ENCODE results near the gene CERS1. TPM values are rescaled to one million over a fixed set of nuclear protein-coding genes. Genes with fewer than 3 reads are reported as not detected.

Gene CERS1
- polyA plus RNA-seq (2013): 0.04 TPM

- H3K4me1 ChIP-seq (ENCODE audit: control extremely low read depth in 1 of 4, control insufficient read depth in 4 of 4, insufficient read depth in 4 of 4, low read length in 3 of 4): peaks cover 0 to 18% (median 14%) of the 10 kb centered on the region in 4 experiments
- H3K27me3 ChIP-seq (replicated peaks in 2 of 5; ENCODE audit: control insufficient read depth in 4 of 5, insufficient read depth in 5 of 5, low read length in 4 of 5): peaks cover 0 to 46% (median 6%) of the 10 kb centered on the region in 5 experiments
- WGBS (ENCODE audit: insufficient coverage): 0% methylated on average over 31 of the region's 89 CpGs
- peak within 1 kb of the TSS; percentile 18 to 68 (median 58) for H3K4me3 ChIP-seq (ENCODE audit: control insufficient read depth in 1 of 7, extremely low read depth in 1 of 7, insufficient read depth in 4 of 7, low read depth in 2 of 7, low read length in 6 of 7)
- POLR2A ChIA-PET: no interaction called here
- H3K36me3 ChIP-seq (ENCODE audit: control insufficient read depth in 4 of 4, insufficient read depth in 4 of 4, low read length in 3 of 4): peaks cover 2 to 22% (median 11%) of the 10 kb centered on the region in 4 experiments
- H3K9me3 ChIP-seq (ENCODE audit: control extremely low read depth in 1 of 5, control insufficient read depth in 4 of 5, insufficient read depth in 2 of 5, low read depth in 1 of 5, low read length in 4 of 5): no peaks in the 10 kb centered on the region
- DNase-seq: peak in 2 of 3 donors; percentile 35 to 48
- CTCF ChIA-PET: interaction anchor here (1.2 to 1.4 kb wide), 3 partner anchors 12 to 24 kb away, joined by 3 to 6 read pairs (median 5); no protein-coding TSS in a partner anchor
- no peak within 1 kb of the TSS for H3K27ac ChIP-seq (ENCODE audit: insufficient read depth in 1 of 2, low read depth in 1 of 2, low read length in 2 of 2, poor library complexity in 1 of 2, severe bottlenecking in 2 of 2)
Observed at GRCh38 chr19:18895824-18896341, at the start of gene CERS1. TSS of gene CERS1 (minus strand) at chr19:18896158. CDS start at chr19:18896072, 86 bp downstream.

GRCh38 chr19:18945297-18945696 is 49.3 kb upstream of the CERS1 start:
- peaks cover 0 to 11% (median 10%) of the 10 kb centered on the region in 4 experiments for H3K4me1 ChIP-seq (ENCODE audit: control extremely low read depth in 1 of 4, control insufficient read depth in 4 of 4, insufficient read depth in 4 of 4, low read length in 3 of 4)
- CTCF ChIA-PET: no interaction called here
- H3K9me3 ChIP-seq (ENCODE audit: control extremely low read depth in 1 of 5, control insufficient read depth in 4 of 5, insufficient read depth in 2 of 5, low read depth in 1 of 5, low read length in 4 of 5): no peaks in the 10 kb centered on the region
- no peak overlapping the region for H3K4me3 ChIP-seq (ENCODE audit: control insufficient read depth in 1 of 7, extremely low read depth in 1 of 7, insufficient read depth in 4 of 7, low read depth in 2 of 7, low read length in 6 of 7)
- WGBS (ENCODE audit: insufficient coverage): 89% methylated on average over 9 of the region's 9 CpGs
- no peak for DNase-seq
- peaks cover 0 to 21% (median 9%) of the 10 kb centered on the region in 5 experiments for H3K27me3 ChIP-seq (replicated peaks in 2 of 5; ENCODE audit: control insufficient read depth in 4 of 5, insufficient read depth in 5 of 5, low read length in 4 of 5)
- POLR2A ChIA-PET: no interaction called here
- no peak overlapping the region for H3K27ac ChIP-seq (ENCODE audit: insufficient read depth in 1 of 2, low read depth in 1 of 2, low read length in 2 of 2, poor library complexity in 1 of 2, severe bottlenecking in 2 of 2)
- H3K36me3 ChIP-seq (ENCODE audit: control insufficient read depth in 4 of 4, insufficient read depth in 4 of 4, low read length in 3 of 4): no peaks in the 10 kb centered on the region

GRCh38 chr19:18943465-18943864 is 47.5 kb upstream of the CERS1 start:
- CTCF ChIA-PET: interaction anchor here (0.7 to 0.9 kb wide), 2 partner anchors 9 to 27 kb away, joined by 3 read pairs; no protein-coding TSS in a partner anchor
- peaks cover 0 to 40% (median 14%) of the 10 kb centered on the region in 5 experiments for H3K27me3 ChIP-seq (replicated peaks in 2 of 5; ENCODE audit: control insufficient read depth in 4 of 5, insufficient read depth in 5 of 5, low read length in 4 of 5)
- 93% methylated on average over 4 of the region's 4 CpGs for WGBS (ENCODE audit: insufficient coverage)
- no peaks in the 10 kb centered on the region for H3K36me3 ChIP-seq (ENCODE audit: control insufficient read depth in 4 of 4, insufficient read depth in 4 of 4, low read length in 3 of 4)
- no peaks in the 10 kb centered on the region for H3K9me3 ChIP-seq (ENCODE audit: control extremely low read depth in 1 of 5, control insufficient read depth in 4 of 5, insufficient read depth in 2 of 5, low read depth in 1 of 5, low read length in 4 of 5)
- no peak for DNase-seq
- H3K27ac ChIP-seq (ENCODE audit: insufficient read depth in 1 of 2, low read depth in 1 of 2, low read length in 2 of 2, poor library complexity in 1 of 2, severe bottlenecking in 2 of 2): no peak overlapping the region
- peaks cover 0 to 15% (median 15%) of the 10 kb centered on the region in 4 experiments for H3K4me1 ChIP-seq (ENCODE audit: control extremely low read depth in 1 of 4, control insufficient read depth in 4 of 4, insufficient read depth in 4 of 4, low read length in 3 of 4)
- H3K4me3 ChIP-seq (ENCODE audit: control insufficient read depth in 1 of 7, extremely low read depth in 1 of 7, insufficient read depth in 4 of 7, low read depth in 2 of 7, low read length in 6 of 7): no peak overlapping the region
- POLR2A ChIA-PET: no interaction called here

GRCh38 chr19:18942692-18943091 is 46.7 kb upstream of the CERS1 start:
- Histone ChIP-seq H3K4me1 (ENCODE audit: control extremely low read depth in 1 of 4, control insufficient read depth in 4 of 4, insufficient read depth in 4 of 4, low read length in 3 of 4) (peaks cover 0 to 15% (median 15%) of the 10 kb centered on the region in 4 experiments), H3K27me3 (replicated peaks in 2 of 5; ENCODE audit: control insufficient read depth in 4 of 5, insufficient read depth in 5 of 5, low read length in 4 of 5) (peaks cover 0 to 43% (median 14%) of the 10 kb centered on the region in 5 experiments), H3K9me3 (ENCODE audit: control extremely low read depth in 1 of 5, control insufficient read depth in 4 of 5, insufficient read depth in 2 of 5, low read depth in 1 of 5, low read length in 4 of 5) (no peaks in the 10 kb centered on the region), H3K36me3 (ENCODE audit: control insufficient read depth in 4 of 4, insufficient read depth in 4 of 4, low read length in 3 of 4) (no peaks in the 10 kb centered on the region), H3K4me3 (ENCODE audit: control insufficient read depth in 1 of 7, extremely low read depth in 1 of 7, insufficient read depth in 4 of 7, low read depth in 2 of 7, low read length in 6 of 7) (no peak overlapping the region), H3K27ac (ENCODE audit: insufficient read depth in 1 of 2, low read depth in 1 of 2, low read length in 2 of 2, poor library complexity in 1 of 2, severe bottlenecking in 2 of 2) (no peak overlapping the region)
- POLR2A ChIA-PET: no interaction called here
- WGBS (ENCODE audit: insufficient coverage): 98% methylated on average over 6 of the region's 6 CpGs
- DNase-seq: no peak
- CTCF ChIA-PET: no interaction called here

GRCh38 chr19:18941628-18942354 is 45.8 kb upstream of the CERS1 start:
- WGBS (ENCODE audit: insufficient coverage): 75% methylated on average over 17 of the region's 18 CpGs
- H3K27ac ChIP-seq (ENCODE audit: insufficient read depth in 1 of 2, low read depth in 1 of 2, low read length in 2 of 2, poor library complexity in 1 of 2, severe bottlenecking in 2 of 2): no peak overlapping the region
- ChIA-PET POLR2A (no interaction called here), CTCF (no interaction called here)
- H3K4me3 ChIP-seq (ENCODE audit: control insufficient read depth in 1 of 7, extremely low read depth in 1 of 7, insufficient read depth in 4 of 7, low read depth in 2 of 7, low read length in 6 of 7): peak overlapping the region in 1 of 7 experiments; percentile 45
- no peaks in the 10 kb centered on the region for H3K9me3 ChIP-seq (ENCODE audit: control extremely low read depth in 1 of 5, control insufficient read depth in 4 of 5, insufficient read depth in 2 of 5, low read depth in 1 of 5, low read length in 4 of 5)
- peaks cover 0 to 15% (median 15%) of the 10 kb centered on the region in 4 experiments for H3K4me1 ChIP-seq (ENCODE audit: control extremely low read depth in 1 of 4, control insufficient read depth in 4 of 4, insufficient read depth in 4 of 4, low read length in 3 of 4)
- no peaks in the 10 kb centered on the region for H3K36me3 ChIP-seq (ENCODE audit: control insufficient read depth in 4 of 4, insufficient read depth in 4 of 4, low read length in 3 of 4)
- H3K27me3 ChIP-seq (replicated peaks in 2 of 5; ENCODE audit: control insufficient read depth in 4 of 5, insufficient read depth in 5 of 5, low read length in 4 of 5): peaks cover 0 to 43% (median 14%) of the 10 kb centered on the region in 5 experiments
- DNase-seq: no peak

- POLR2A ChIA-PET: no interaction called here
- H3K36me3 ChIP-seq (ENCODE audit: control insufficient read depth in 4 of 4, insufficient read depth in 4 of 4, low read length in 3 of 4): no peaks in the 10 kb centered on the region
- H3K27ac ChIP-seq (ENCODE audit: insufficient read depth in 1 of 2, low read depth in 1 of 2, low read length in 2 of 2, poor library complexity in 1 of 2, severe bottlenecking in 2 of 2): no peak within 1 kb of the TSS
- WGBS (ENCODE audit: insufficient coverage): 2% methylated on average over 29 of the region's 81 CpGs
- peaks cover 0 to 43% (median 14%) of the 10 kb centered on the region in 5 experiments for H3K27me3 ChIP-seq (replicated peaks in 2 of 5; ENCODE audit: control insufficient read depth in 4 of 5, insufficient read depth in 5 of 5, low read length in 4 of 5)
- H3K9me3 ChIP-seq (ENCODE audit: control extremely low read depth in 1 of 5, control insufficient read depth in 4 of 5, insufficient read depth in 2 of 5, low read depth in 1 of 5, low read length in 4 of 5): no peaks in the 10 kb centered on the region
- peak; percentile 42 to 61 (median 60) for DNase-seq
- CTCF ChIA-PET: no interaction called here
- H3K4me1 ChIP-seq (ENCODE audit: control extremely low read depth in 1 of 4, control insufficient read depth in 4 of 4, insufficient read depth in 4 of 4, low read length in 3 of 4): peaks cover 0 to 15% (median 15%) of the 10 kb centered on the region in 4 experiments
- H3K4me3 ChIP-seq (ENCODE audit: control insufficient read depth in 1 of 7, extremely low read depth in 1 of 7, insufficient read depth in 4 of 7, low read depth in 2 of 7, low read length in 6 of 7): peak within 1 kb of the TSS; percentile 23 to 66 (median 56)
Observed at GRCh38 chr19:18940769-18941627, 45.0 kb upstream of the CERS1 start, which contains the start of gene HOMER3. TSS of gene HOMER3 (minus strand) at chr19:18941217. CDS start at chr19:18938982, 2,235 bp downstream.

Data from common myeloid progenitor, CD34-positive (primary cell).